Peyer's patch (tissue), 4 donors: ENCODE measurements around the gene AP3S1. TPM values are rescaled to one million over a fixed set of nuclear protein-coding genes. Genes with fewer than 3 reads are reported as not detected.
A peak's percentile ranks its signal among the peaks of the same experiment; 100 is the strongest.
"Not testable (repeated sequence)": the region's sequence is repeated elsewhere in the genome, so short reads cannot be mapped to it uniquely, and the experiment has no call there.

Experiments
- DNase-seq, 3 donors: peaks; one replicate each; pipeline ENCODE4 v3.0.0-alpha.2; 2017 to 2019
- H3K27ac ChIP-seq, 4 donors: fragments of 200-600 bp; sonication (generic); one replicate each; pipeline ENCODE4 v1.5.1; 2016 to 2019
- H3K27me3 ChIP-seq, 2 donors: fragments of 200-600 bp; sonication (generic); one replicate each; pipeline ENCODE4 v1.5.1; 2019
- H3K36me3 ChIP-seq, 3 donors: fragments of 200-600 bp; sonication (generic); one replicate each; pipeline ENCODE4 v1.5.1; 2016 to 2019
- H3K4me1 ChIP-seq, 4 donors: fragments of 200-600 bp; sonication (generic); one replicate each; pipeline ENCODE4 v1.5.1; 2016 to 2019
- H3K4me3 ChIP-seq, 4 donors: fragments of 200-600 bp; sonication (generic); 1 replicate in 3 of 4; 2 replicates in 1 of 4; pipeline ENCODE4 v1.5.1; 2016 to 2019; ENCODE audit warnings: mild to moderate bottlenecking in 1 of 4
- H3K9me3 ChIP-seq, 4 donors: fragments of 200-600 bp; sonication (generic); one replicate each; pipeline ENCODE4 v1.5.1; 2016 to 2019; ENCODE audit warnings: mild to moderate bottlenecking in 1 of 4
- CTCF ChIP-seq, 6 experiments: fragments of 450-650 bp in 4 of 6; fragments of 200-600 bp in 2 of 6; sonication (generic) in 1 of 6; IDR thresholded peaks; one replicate each; pipeline ENCODE4 v1.5.1; 2017 to 2019; ENCODE audit warnings: antibody characterized with exemption in 6 of 6, mild to moderate bottlenecking in 3 of 6, moderate library complexity in 1 of 6
- POLR2A ChIP-seq, 2 donors: fragments of 450-650 bp; IDR thresholded peaks; one replicate each; pipeline ENCODE4 v1.5.1; 2017; ENCODE audit warnings: antibody characterized with exemption in 2 of 2, mild to moderate bottlenecking in 2 of 2, moderate library complexity in 2 of 2
- total RNA-seq, 4 donors: library from RNA; depleted of rRNA; stranded (reverse); fragments of >200 nt; gene quantifications; one replicate each; pipeline ENCODE4 v1.1.0, GENCODE V29; 2016

The AP3S1 gene
- total RNA-seq, 4 donors from 2014 or later: 47.2 to 113 (median 77.9) TPM

- Histone ChIP-seq H3K9me3 (no peaks in the 10 kb centered on the region), H3K36me3 (no peaks in the 10 kb centered on the region), H3K4me3 (peak overlapping the region; percentile 25 to 54 (median 46)), H3K27me3 (peaks cover 0 to 17% of the 10 kb centered on the region in 2 donors), H3K4me1 (peaks cover 0 to 14% (median 0%) of the 10 kb centered on the region in 4 donors), H3K27ac (peak overlapping the region in 1 of 4 donors; percentile 39)
- DNase-seq: no peak
- TF ChIP-seq CTCF (IDR thresholded peaks at IDR 0.05) (no peak), POLR2A (IDR thresholded peaks at IDR 0.05) (no peak)
These were observed 26.0 kb upstream of the AP3S1 start for GRCh38 chr5:115815693-115816225.

GRCh38 chr5:115816226-115817081 lies 25.3 kb upstream of the AP3S1 start, which contains the start of gene CDO1:
CDO1 (minus strand) TSS chr5:115816659; CDS start chr5:115816397, 262 bp downstream.
- Histone ChIP-seq H3K36me3 (no peaks in the 10 kb centered on the region), H3K27ac (peak within 1 kb of the TSS in 3 of 4 donors; percentile 1 to 50 (median 39)), H3K27me3 (peaks cover 0 to 17% of the 10 kb centered on the region in 2 donors), H3K4me1 (peaks cover 0 to 14% (median 0%) of the 10 kb centered on the region in 4 donors), H3K9me3 (no peaks in the 10 kb centered on the region), H3K4me3 (peak within 1 kb of the TSS; percentile 25 to 54 (median 46))
- DNase-seq: peak in 2 of 3 donors; percentile 49 to 51
- TF ChIP-seq POLR2A (IDR thresholded peaks at IDR 0.05) (no peak), CTCF (IDR thresholded peaks at IDR 0.05) (no peak)

GRCh38 chr5:115817386-115817785 lies 24.3 kb upstream of the AP3S1 start:
- H3K4me1 ChIP-seq: peaks cover 0 to 14% (median 0%) of the 10 kb centered on the region in 4 donors
- TF ChIP-seq POLR2A (IDR thresholded peaks at IDR 0.05) (no peak), CTCF (IDR thresholded peaks at IDR 0.05) (no peak)
- no peaks in the 10 kb centered on the region for H3K36me3 ChIP-seq
- peaks cover 0 to 17% of the 10 kb centered on the region in 2 donors for H3K27me3 ChIP-seq
- H3K4me3 ChIP-seq: no peak overlapping the region
- no peaks in the 10 kb centered on the region for H3K9me3 ChIP-seq
- H3K27ac ChIP-seq: no peak overlapping the region
- no peak for DNase-seq

GRCh38 chr5:115818821-115819220 lies 22.9 kb upstream of the AP3S1 start:
- no peak for DNase-seq
- Histone ChIP-seq H3K4me1 (peaks cover 0 to 14% (median 0%) of the 10 kb centered on the region in 4 donors), H3K36me3 (no peaks in the 10 kb centered on the region), H3K27ac (no peak overlapping the region), H3K4me3 (no peak overlapping the region), H3K27me3 (peaks cover 0 to 17% of the 10 kb centered on the region in 2 donors), H3K9me3 (no peaks in the 10 kb centered on the region)
- no peak for TF ChIP-seq POLR2A (IDR thresholded peaks at IDR 0.05)
- no peak for TF ChIP-seq CTCF (IDR thresholded peaks at IDR 0.05)

- Histone ChIP-seq H3K9me3 (peaks cover 0 to under 1% (median 0%) of the 10 kb centered on the region in 4 donors), H3K27ac (no peak overlapping the region), H3K36me3 (no peaks in the 10 kb centered on the region), H3K27me3 (peaks cover 0 to 9% of the 10 kb centered on the region in 2 donors), H3K4me3 (no peak overlapping the region), H3K4me1 (peaks cover 0 to 10% (median 0%) of the 10 kb centered on the region in 4 donors)
- TF ChIP-seq POLR2A (IDR thresholded peaks at IDR 0.05): no peak
- TF ChIP-seq CTCF (IDR thresholded peaks at IDR 0.05): no peak
- no peak for DNase-seq
These were observed 20.9 kb upstream of the AP3S1 start for GRCh38 chr5:115820846-115821245.

- not testable (repeated sequence) for DNase-seq, H3K27me3 ChIP-seq
- peaks cover 0 to 20% (median 0%) of the 10 kb centered on the region in 3 donors for H3K36me3 ChIP-seq
These were observed 16.8 kb upstream of the AP3S1 start for GRCh38 chr5:115824983-115825382.

More at GRCh38 chr5:115824983-115825382, 16.8 kb upstream of the AP3S1 start:
- not testable (repeated sequence) for H3K9me3 ChIP-seq, H3K4me1 ChIP-seq, H3K4me3 ChIP-seq, H3K27ac ChIP-seq
